Ascending aorta (tissue), 2 donors: ENCODE results near the gene TRABD2A. TPM values are rescaled to one million over a fixed set of nuclear protein-coding genes. Genes with fewer than 3 reads are reported as not detected.
A peak's percentile ranks its signal among the peaks of the same experiment; 100 is the strongest.

Experiments used
- DNase-seq, 2 donors: peaks; one replicate each; pipeline ENCODE4 v3.0.0-alpha.2; 2019; ENCODE audit warnings: low spot score in 2 of 2
- H3K27ac ChIP-seq, 2 donors: fragments of 200-600 bp; sonication (generic); one replicate each; pipeline ENCODE4 v1.5.1; 2016 to 2017; ENCODE audit warnings: mild to moderate bottlenecking in 1 of 2
- H3K27me3 ChIP-seq: fragments of 200-600 bp; sonication (generic); one replicate; pipeline ENCODE4 v1.5.1; 2017
- H3K36me3 ChIP-seq, 2 donors: fragments of 200-600 bp; sonication (generic); one replicate each; pipeline ENCODE4 v1.5.1; 2016
- H3K4me1 ChIP-seq, 2 donors: fragments of 200-600 bp; sonication (generic); one replicate each; pipeline ENCODE4 v1.5.1; 2016 to 2017; ENCODE audit warnings: mild to moderate bottlenecking in 1 of 2
- H3K4me3 ChIP-seq, 2 donors: fragments of 200-600 bp; sonication (generic); one replicate each; pipeline ENCODE4 v1.5.1; 2016 to 2017; ENCODE audit warnings: mild to moderate bottlenecking in 1 of 2
- H3K9me3 ChIP-seq, 2 donors: fragments of 200-600 bp; sonication (generic); one replicate each; pipeline ENCODE4 v1.5.1; 2016
- intact Hi-C: fragments of 100-400 bp; cut with DNase I; formaldehyde crosslinking; loops from one replicate; pipeline ENCODE4 v1.15.1; 2023
- total RNA-seq: library from RNA; depleted of rRNA; stranded (reverse); fragments of >200 nt; gene quantifications from one replicate; pipeline ENCODE4 v1.1.0, GENCODE V29; 2016
- TF ChIP-seq, protein P1 (sequence below), 3 experiments: fragments of 200-600 bp in 2 of 3; fragments of 450-650 bp in 1 of 3; sonication (generic) in 2 of 3; IDR thresholded peaks; one replicate each; pipeline ENCODE4 v1.5.1; 2016 to 2019; ENCODE audit warnings: antibody characterized with exemption in 3 of 3, mild to moderate bottlenecking in 1 of 3, moderate library complexity in 1 of 3

The TRABD2A gene
- total RNA-seq, 1 donor from 2014 or later, result 1.1 TPM

GRCh38 chr2:84914334-84914733, 33.5 kb upstream of the TRABD2A start:
- H3K4me3 ChIP-seq, result no peak overlapping the region
- TF ChIP-seq, protein P1, sequence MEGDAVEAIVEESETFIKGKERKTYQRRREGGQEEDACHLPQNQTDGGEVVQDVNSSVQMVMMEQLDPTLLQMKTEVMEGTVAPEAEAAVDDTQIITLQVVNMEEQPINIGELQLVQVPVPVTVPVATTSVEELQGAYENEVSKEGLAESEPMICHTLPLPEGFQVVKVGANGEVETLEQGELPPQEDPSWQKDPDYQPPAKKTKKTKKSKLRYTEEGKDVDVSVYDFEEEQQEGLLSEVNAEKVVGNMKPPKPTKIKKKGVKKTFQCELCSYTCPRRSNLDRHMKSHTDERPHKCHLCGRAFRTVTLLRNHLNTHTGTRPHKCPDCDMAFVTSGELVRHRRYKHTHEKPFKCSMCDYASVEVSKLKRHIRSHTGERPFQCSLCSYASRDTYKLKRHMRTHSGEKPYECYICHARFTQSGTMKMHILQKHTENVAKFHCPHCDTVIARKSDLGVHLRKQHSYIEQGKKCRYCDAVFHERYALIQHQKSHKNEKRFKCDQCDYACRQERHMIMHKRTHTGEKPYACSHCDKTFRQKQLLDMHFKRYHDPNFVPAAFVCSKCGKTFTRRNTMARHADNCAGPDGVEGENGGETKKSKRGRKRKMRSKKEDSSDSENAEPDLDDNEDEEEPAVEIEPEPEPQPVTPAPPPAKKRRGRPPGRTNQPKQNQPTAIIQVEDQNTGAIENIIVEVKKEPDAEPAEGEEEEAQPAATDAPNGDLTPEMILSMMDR (IDR thresholded peaks at IDR 0.05), result no peak
- no peaks in the 10 kb centered on the region for H3K36me3 ChIP-seq
- no peaks in the 10 kb centered on the region for H3K4me1 ChIP-seq
- no peaks in the 10 kb centered on the region for H3K9me3 ChIP-seq
- no peaks in the 10 kb centered on the region for H3K27me3 ChIP-seq
- peak in 1 of 2 donors; percentile 24 for DNase-seq
- intact Hi-C loops, result no loop called here
- H3K27ac ChIP-seq, result no peak overlapping the region

GRCh38 chr2:84912984-84913383, 32.1 kb upstream of the TRABD2A start:
- Histone ChIP-seq H3K27me3 (no peaks in the 10 kb centered on the region), H3K4me1 (no peaks in the 10 kb centered on the region), H3K4me3 (no peak overlapping the region), H3K36me3 (no peaks in the 10 kb centered on the region), H3K27ac (no peak overlapping the region), H3K9me3 (no peaks in the 10 kb centered on the region)
- intact Hi-C loops, result no loop called here
- peak in 1 of 2 donors; percentile 2 for DNase-seq
- TF ChIP-seq, protein P1 (IDR thresholded peaks at IDR 0.05), result no peak

GRCh38 chr2:84911135-84911678, 30.3 kb upstream of the TRABD2A start:
- no peaks in the 10 kb centered on the region for H3K4me1 ChIP-seq
- no peaks in the 10 kb centered on the region for H3K27me3 ChIP-seq
- H3K27ac ChIP-seq, result no peak overlapping the region
- no peak overlapping the region for H3K4me3 ChIP-seq
- TF ChIP-seq, protein P1 (IDR thresholded peaks at IDR 0.05), result no peak
- no peak for DNase-seq
- H3K36me3 ChIP-seq, result no peaks in the 10 kb centered on the region
- intact Hi-C loops, result no loop called here
- no peaks in the 10 kb centered on the region for H3K9me3 ChIP-seq

DNA sequence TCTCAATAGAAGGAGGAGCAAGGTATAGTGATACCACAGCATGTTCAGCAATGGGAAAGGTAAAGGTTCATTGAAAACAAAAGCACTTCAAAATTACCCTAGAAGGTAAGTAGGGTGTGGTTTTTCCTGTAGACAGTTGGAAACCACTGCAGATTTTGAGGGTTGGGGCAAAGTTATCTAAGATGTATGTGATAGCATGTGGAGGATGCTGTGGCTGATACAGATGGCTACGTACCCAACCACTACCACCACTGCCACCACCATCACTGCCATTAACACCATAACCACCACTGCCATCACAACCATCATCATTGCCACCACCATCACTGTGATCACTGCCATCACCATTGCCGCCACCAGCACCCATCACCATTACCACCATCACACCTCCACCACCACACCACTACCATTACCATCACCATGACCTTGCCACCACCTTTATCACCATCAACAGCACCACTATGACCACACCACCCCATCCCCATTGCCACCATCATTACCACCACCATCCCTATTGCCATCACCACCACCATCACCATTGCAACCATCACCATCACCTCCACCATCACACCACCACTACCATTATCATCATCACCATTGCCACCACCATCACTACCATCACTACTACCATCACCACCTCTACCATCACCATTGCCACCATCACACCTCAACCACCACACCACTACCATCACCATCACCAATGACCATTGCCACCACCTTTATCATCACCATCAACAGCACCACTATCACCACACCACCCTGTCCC, 28.2 kb upstream of the TRABD2A start:
- DNase-seq, result peak in 1 of 2 donors; percentile 53
- Histone ChIP-seq H3K27ac (no peak overlapping the region), H3K36me3 (no peaks in the 10 kb centered on the region), H3K4me3 (no peak overlapping the region), H3K9me3 (no peaks in the 10 kb centered on the region), H3K27me3 (no peaks in the 10 kb centered on the region), H3K4me1 (peaks cover 0 to 5% of the 10 kb centered on the region in 2 donors)
- TF ChIP-seq, protein P1 (IDR thresholded peaks at IDR 0.05), result no peak
- intact Hi-C loops, result loop anchor here (5.0 kb wide), 1 partner anchor 63 kb away; the partner anchor contains the start of gene KCMF1

DNA sequence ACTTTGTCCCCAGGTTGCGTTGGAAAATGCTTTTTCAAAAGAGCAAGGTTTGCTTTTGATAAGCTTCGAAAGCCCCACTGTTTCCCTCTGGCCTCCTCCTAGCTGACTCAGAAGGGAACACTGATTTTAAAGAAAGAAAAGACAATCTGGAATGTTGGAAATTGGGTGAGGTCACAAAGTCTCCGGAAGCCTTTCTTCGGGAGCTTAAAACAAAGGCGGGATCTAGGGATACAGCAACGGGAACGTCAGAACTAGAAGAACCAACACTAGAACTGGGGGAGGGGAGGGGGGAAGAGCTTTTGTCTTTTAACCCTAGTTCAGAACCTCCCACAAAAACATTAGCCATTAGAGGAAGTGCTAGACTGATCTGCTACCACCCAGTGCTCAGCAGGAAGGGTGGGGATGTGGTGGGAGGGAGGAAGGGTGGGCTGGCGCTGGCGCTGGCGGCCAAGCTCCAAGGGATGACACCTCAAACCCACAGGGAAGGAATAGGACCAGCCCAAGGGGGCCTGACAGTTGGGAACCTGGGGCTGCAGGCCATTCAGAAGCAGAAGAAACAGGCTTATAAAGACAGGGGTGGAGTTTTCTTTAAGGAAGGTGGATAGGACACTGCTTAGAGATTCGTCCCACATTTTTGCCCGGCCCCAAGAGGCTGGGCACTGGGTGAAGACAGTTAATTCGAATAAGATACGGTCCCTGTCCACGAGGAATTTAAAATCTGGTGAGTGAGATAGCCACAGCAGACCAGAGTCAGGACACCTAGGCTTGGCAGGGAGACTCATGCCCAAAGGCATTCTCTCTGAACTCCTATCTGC, 26.2 kb upstream of the TRABD2A start:
- Histone ChIP-seq H3K27ac (peak overlapping the region; percentile 90 to 94), H3K9me3 (no peaks in the 10 kb centered on the region), H3K4me3 (peak overlapping the region; percentile 85 to 98), H3K4me1 (peaks cover 0 to 7% of the 10 kb centered on the region in 2 donors), H3K27me3 (no peaks in the 10 kb centered on the region), H3K36me3 (no peaks in the 10 kb centered on the region)
- intact Hi-C loops, result loop anchor here (1.0 to 5.0 kb wide), 2 partner anchors 18 to 65 kb away; partner anchors contain the start of gene KCMF1
- DNase-seq, result peak in 1 of 2 donors; percentile 84
- TF ChIP-seq, protein P1 (IDR thresholded peaks at IDR 0.05), result no peak
